GM20000 (cell line): ENCODE measurements around the gene KIF6.
"Not testable (repeated sequence)": the region's sequence is repeated elsewhere in the genome, so short reads cannot be mapped to it uniquely, and the experiment has no call there.

Source experiments
- DNase-seq: peaks from one replicate; pipeline ENCODE4 v3.0.0; 2012; ENCODE audit warnings: low spot score
- CTCF ChIP-seq: IDR thresholded peaks from 2 replicates; pipeline ENCODE4 v1.5.1; 2012; ENCODE audit warnings: mild to moderate bottlenecking, control low read depth; ENCODE audit errors: extremely low read depth, missing control alignments

Gene KIF6

GRCh38 chr6:39515006-39515405 lies 210.2 kb downstream of the KIF6 start:
- no peak for TF ChIP-seq CTCF

GRCh38 chr6:39509831-39510230 lies 215.4 kb downstream of the KIF6 start:
- not testable (repeated sequence) for DNase-seq

More at GRCh38 chr6:39515006-39515405, 210.2 kb downstream of the KIF6 start:
- no peak for DNase-seq

- no peak for TF ChIP-seq CTCF
- no peak for DNase-seq
These were observed 216.7 kb downstream of the KIF6 start for GRCh38 chr6:39508515-39508914.

GRCh38 chr6:39507331-39507998 lies 217.7 kb downstream of the KIF6 start:
- no peak for DNase-seq
- TF ChIP-seq CTCF, result no peak

GRCh38 chr6:39502362-39502955 lies 222.7 kb downstream of the KIF6 start:
- not testable (repeated sequence) for DNase-seq

GRCh38 chr6:39499053-39499452 lies 226.2 kb downstream of the KIF6 start:
- no peak for DNase-seq
- no peak for TF ChIP-seq CTCF

GRCh38 chr6:39498096-39498495 lies 227.1 kb downstream of the KIF6 start:
- TF ChIP-seq CTCF, result no peak
- no peak for DNase-seq

- no peak for DNase-seq
- TF ChIP-seq CTCF, result no peak
These were observed 228.3 kb downstream of the KIF6 start for GRCh38 chr6:39496915-39497314.
